GM12878 (cell line): ENCODE measurements around the gene NR6A1. TPM values are rescaled to one million over a fixed set of nuclear protein-coding genes. Genes with fewer than 3 reads are reported as not detected.

Experiments
- ATAC-seq: fragments of 200-7000 bp; cut with Tn5 transposase; 3 replicates; pipeline ENCODE4 v1.9.1; 2020; ENCODE audit warnings: mild to moderate bottlenecking, moderate library complexity
- BruUV-seq: library from RNA; stranded (reverse); fragments of 400-500 nt; replicated peaks from 2 replicates; lab custom pipeline; 2021; lab: Mats Ljungman, UMichigan
- CTCF ChIA-PET: fragments of 300-600 bp; sonication (Branson Sonifier 250); formaldehyde crosslinking; extraction: SDS; loops from one replicate; lab custom pipeline; 2021; ENCODE audit warnings: inconsistent platforms; lab: Yijun Ruan, JAX
- POLR2A ChIA-PET: fragments of 350-600 bp; formaldehyde crosslinking; extraction: SDS; loops from one replicate; lab custom pipeline; 2021; ENCODE audit warnings: inconsistent platforms; lab: Charles Lee
- RAD21 ChIA-PET: fragments of 300-600 bp; sonication (Branson Sonifier 250); formaldehyde crosslinking; loops from one replicate; lab custom pipeline; 2023; ENCODE audit warnings: antibody characterized with exemption; ENCODE audit not compliant: unreplicated experiment; lab: Charles Lee
- SMC1A ChIA-PET: fragments of 300-600 bp; sonication (Branson Sonifier 250); formaldehyde crosslinking; loops from one replicate; lab custom pipeline; 2023; ENCODE audit not compliant: unreplicated experiment, uncharacterized antibody; lab: Charles Lee
- DNase-seq: peaks from one replicate; pipeline ENCODE4 v3.0.0-alpha.2; 2011; ENCODE audit warnings: low read depth, low spot score
- FAIRE-seq: peaks from 3 replicates; lab custom pipeline; 2011; peaks lifted over from hg19 to GRCh38; lab: Jason Lieb, UNC
- H2AFZ ChIP-seq: 2 replicates; pipeline ENCODE4 v1.6.0; 2011; ENCODE audit warnings: low read depth, low read length, control low read depth; ENCODE audit not compliant: control insufficient read depth
- H3K27ac ChIP-seq: 2 replicates; pipeline ENCODE4 v1.5.1; 2011; ENCODE audit warnings: control low read depth; ENCODE audit not compliant: control insufficient read depth, insufficient read depth
- H3K27me3 ChIP-seq, 2 experiments: replicated peaks in 1 of 2; 2 replicates each; pipeline versions ENCODE4 v1.6.0 to v1.6.1; 2011; ENCODE audit warnings: low read length in 1 of 2; ENCODE audit not compliant: control insufficient read depth in 2 of 2, insufficient read depth in 2 of 2
- H3K36me3 ChIP-seq, 2 experiments: 2 replicates each; pipeline ENCODE4 v1.5.1; 2011; ENCODE audit warnings: low read length in 1 of 2; ENCODE audit not compliant: control insufficient read depth in 2 of 2, insufficient read depth in 2 of 2
- H3K4me1 ChIP-seq: 2 replicates; pipeline ENCODE4 v1.6.1; 2011; ENCODE audit warnings: mild to moderate bottlenecking, low read length, moderate library complexity, mixed read lengths; ENCODE audit not compliant: control insufficient read depth, insufficient read depth
- H3K4me2 ChIP-seq: 2 replicates; pipeline ENCODE4 v1.6.0; 2011; ENCODE audit warnings: control low read depth; ENCODE audit not compliant: control insufficient read depth, insufficient read depth
- H3K4me3 ChIP-seq: fragments of 200-600 bp; sonication (generic); 2 replicates; pipeline ENCODE4 v1.5.1; 2016
- H3K79me2 ChIP-seq: 2 replicates; pipeline ENCODE4 v1.6.0; 2011; ENCODE audit warnings: low read length; ENCODE audit not compliant: control insufficient read depth, insufficient read depth
- H3K9ac ChIP-seq: 2 replicates; pipeline ENCODE4 v1.8.0; 2011; ENCODE audit warnings: low read length, control low read depth, mixed read lengths; ENCODE audit not compliant: control insufficient read depth, insufficient read depth
- H3K9me3 ChIP-seq: replicated peaks from 3 replicates; pipeline ENCODE4 v1.5.1; 2011; ENCODE audit warnings: mild to moderate bottlenecking, low read length; ENCODE audit not compliant: control insufficient read depth, insufficient read depth
- H4K20me1 ChIP-seq: 2 replicates; pipeline ENCODE4 v1.6.0; 2011; ENCODE audit not compliant: control insufficient read depth, insufficient read depth
- BCL11A ChIP-seq: IDR thresholded peaks from 2 replicates; pipeline ENCODE4 v1.6.1; 2011; ENCODE audit warnings: low read depth, low read length
- IRF4 ChIP-seq: IDR thresholded peaks from 2 replicates; pipeline ENCODE4 v1.6.1; 2011; ENCODE audit warnings: low read depth, low read length
- JUND ChIP-seq: IDR thresholded peaks from 2 replicates; pipeline ENCODE4 v1.6.1; 2012; ENCODE audit warnings: low read depth, mild to moderate bottlenecking, low read length, improper control_type of control experiment, moderate library complexity
- LARP7 ChIP-seq: fragments of 450-650 bp; IDR thresholded peaks from 2 replicates; pipeline ENCODE4 v1.6.1; 2017; ENCODE audit warnings: mild to moderate bottlenecking
- MXI1 ChIP-seq: fragments of 150-350 bp; IDR thresholded peaks from 2 replicates; pipeline ENCODE4 v1.6.1; 2011; ENCODE audit warnings: low read depth, mild to moderate bottlenecking, inconsistent platforms, low read length, improper control_type of control experiment
- NR2C2 ChIP-seq: IDR thresholded peaks from 2 replicates; pipeline ENCODE4 v1.6.1; 2011; ENCODE audit warnings: borderline replicate concordance, low read depth; ENCODE audit not compliant: control insufficient read depth, insufficient read length
- NR2F1 ChIP-seq: fragments of 450-650 bp; conservative IDR thresholded peaks from 2 replicates; pipeline ENCODE4 v1.6.1; 2017; ENCODE audit warnings: mild to moderate bottlenecking
- SIN3A ChIP-seq: IDR thresholded peaks from 2 replicates; pipeline ENCODE4 v1.6.1; 2012; ENCODE audit warnings: low read depth, low read length, improper control_type of control experiment
- STAT1 ChIP-seq: fragments of 450-650 bp; conservative IDR thresholded peaks from 2 replicates; pipeline ENCODE4 v1.6.1; 2014; ENCODE audit warnings: antibody characterized with exemption, mild to moderate bottlenecking
- YY1 ChIP-seq: IDR thresholded peaks from 2 replicates; pipeline ENCODE4 v1.6.1; 2011; ENCODE audit warnings: low read depth, mild to moderate bottlenecking, low read length
- ZSCAN29 ChIP-seq: fragments of 450-650 bp; IDR thresholded peaks from 2 replicates; pipeline ENCODE4 v1.6.1; 2017; ENCODE audit warnings: mild to moderate bottlenecking, moderate library complexity
- WGBS: methylation state at CpG from one replicate; pipeline ENCODE4 v1.1.6; 2016; ENCODE audit warnings: low lambda C conversion rate; ENCODE audit not compliant: insufficient replicate concordance, insufficient coverage; ENCODE audit errors: missing lambda C conversion rate; 5-methylcytosine and 5-hydroxymethylcytosine counted together
- in situ Hi-C: fragments of 300-500 bp; cut with MboI; formaldehyde crosslinking; loops from 9 replicates; pipeline ENCODE4 v1.14.3; 2018; ENCODE audit warnings: mixed read lengths
- intact Hi-C: fragments of 100-400 bp; cut with micrococcal nuclease; formaldehyde crosslinking; loops from one replicate; pipeline ENCODE4 v1.14.2; 2022; ENCODE audit not compliant: unreplicated experiment
- polyA plus RNA-seq, 11 experiments: library from polyadenylated mRNA; depleted of rRNA in 4 of 11; unstranded in 6 of 11; stranded (reverse) in 5 of 11; fragments of >200 nt; fragmentation: Nextera tagmentation in 4 of 11; fragmentation: Illumina TruSeq in 1 of 11; extraction: Ambion mirVana in 4 of 11; extraction: Trizol in 1 of 11; gene quantifications; 1 replicate in 1 of 11; 2 replicates in 10 of 11; pipeline versions ENCODE4 v1.2.1 to v1.2.3, GENCODE V29; 2011 to 2016; ENCODE audit warnings: inconsistent platforms in 2 of 11, missing spikeins in 2 of 11, low read depth in 1 of 11
- total RNA-seq, 4 experiments: library from RNA; depleted of rRNA in 3 of 4; stranded (reverse); fragments of >200 nt in 3 of 4; fragmentation: Illumina TruSeq in 1 of 4; extraction: Trizol in 1 of 4; gene quantifications; 2 replicates each; pipeline versions ENCODE4 v1.2.1 to v1.2.3, GENCODE V29; 2013 to 2021
- TF ChIP-seq, protein P1 (sequence below): IDR thresholded peaks from 2 replicates; pipeline ENCODE4 v1.6.1; 2011; ENCODE audit warnings: borderline replicate concordance, low read depth, mild to moderate bottlenecking, moderate library complexity, low read length; ENCODE audit not compliant: insufficient read depth, poor library complexity, severe bottlenecking
- TF ChIP-seq, protein P2 (sequence below): fragments of 150-350 bp; IDR thresholded peaks from 2 replicates; pipeline ENCODE4 v1.6.1; 2016; ENCODE audit warnings: low read depth, low read length
- TF ChIP-seq, protein P3 (sequence below): fragments of 450-650 bp; IDR thresholded peaks from 2 replicates; pipeline ENCODE4 v1.6.1; 2017; ENCODE audit warnings: mild to moderate bottlenecking, low read depth, inconsistent platforms; ENCODE audit not compliant: poor library complexity, severe bottlenecking
- TF ChIP-seq, protein P4 (sequence below): fragments of 450-650 bp; IDR thresholded peaks from 2 replicates; pipeline ENCODE4 v1.6.1; 2016; ENCODE audit warnings: mild to moderate bottlenecking, moderate library complexity, borderline replicate concordance

Gene NR6A1
- total and polyA plus RNA-seq, 10 of the 15 experiments (the other 5 are each of a cell fraction or from before 2014, with no cell fraction given) = 1.2 to 9.2 (median 4.6) TPM

DNA sequence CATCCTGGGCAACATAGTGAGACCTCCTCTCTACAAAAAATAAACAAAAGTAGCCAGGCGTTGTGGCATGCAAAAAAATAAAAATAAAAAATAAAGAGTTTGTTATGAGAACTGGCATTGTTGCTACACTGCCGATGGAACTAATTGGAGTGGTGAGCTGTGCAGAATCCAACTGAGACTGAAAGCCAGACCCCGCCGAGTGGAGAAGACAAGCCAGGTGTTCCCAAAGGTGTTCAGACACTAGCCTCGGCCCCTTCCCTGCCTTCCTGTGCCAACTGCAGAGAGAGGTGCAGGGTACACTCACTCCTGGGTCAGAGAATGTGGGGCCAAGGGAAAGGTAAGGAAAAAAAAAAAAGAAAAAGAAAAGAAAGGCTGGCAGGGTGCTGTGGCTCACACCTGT is 44.5 kb upstream of the NR6A1 start:
- Histone ChIP-seq H3K4me2 (no peak overlapping the region), H3K27me3 (no peaks in the 10 kb centered on the region), H3K79me2 (no peaks in the 10 kb centered on the region), H4K20me1 (no peaks in the 10 kb centered on the region), H2AFZ (no peak overlapping the region), H3K9ac (no peak overlapping the region), H3K27ac (no peak overlapping the region), H3K4me3 (no peak overlapping the region), H3K4me1 (peaks cover 7% of the 10 kb centered on the region), H3K36me3 (no peaks in the 10 kb centered on the region), H3K9me3 (no peaks in the 10 kb centered on the region)
- ATAC-seq (no peak), FAIRE-seq (no peak), DNase-seq (no peak)
- BruUV-seq = no TSS peak
- ChIA-PET RAD21 (no interaction called here), POLR2A (no interaction called here), SMC1A (no interaction called here), CTCF (no interaction called here)
- in situ Hi-C loops (no loop called here), intact Hi-C loops (no loop called here)
- 94% methylated on average over 5 of the region's 5 CpGs for whole genome bisulfite sequencing
- TF ChIP-seq ZSCAN29 = no peak
- no peak for TF ChIP-seq STAT1
- no peak for TF ChIP-seq LARP7
- no peak for TF ChIP-seq YY1
- TF ChIP-seq, protein P1, sequence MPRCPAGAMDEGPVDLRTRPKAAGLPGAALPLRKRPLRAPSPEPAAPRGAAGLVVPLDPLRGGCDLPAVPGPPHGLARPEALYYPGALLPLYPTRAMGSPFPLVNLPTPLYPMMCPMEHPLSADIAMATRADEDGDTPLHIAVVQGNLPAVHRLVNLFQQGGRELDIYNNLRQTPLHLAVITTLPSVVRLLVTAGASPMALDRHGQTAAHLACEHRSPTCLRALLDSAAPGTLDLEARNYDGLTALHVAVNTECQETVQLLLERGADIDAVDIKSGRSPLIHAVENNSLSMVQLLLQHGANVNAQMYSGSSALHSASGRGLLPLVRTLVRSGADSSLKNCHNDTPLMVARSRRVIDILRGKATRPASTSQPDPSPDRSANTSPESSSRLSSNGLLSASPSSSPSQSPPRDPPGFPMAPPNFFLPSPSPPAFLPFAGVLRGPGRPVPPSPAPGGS = no peak
- no peak for TF ChIP-seq SIN3A
- TF ChIP-seq, protein P2, sequence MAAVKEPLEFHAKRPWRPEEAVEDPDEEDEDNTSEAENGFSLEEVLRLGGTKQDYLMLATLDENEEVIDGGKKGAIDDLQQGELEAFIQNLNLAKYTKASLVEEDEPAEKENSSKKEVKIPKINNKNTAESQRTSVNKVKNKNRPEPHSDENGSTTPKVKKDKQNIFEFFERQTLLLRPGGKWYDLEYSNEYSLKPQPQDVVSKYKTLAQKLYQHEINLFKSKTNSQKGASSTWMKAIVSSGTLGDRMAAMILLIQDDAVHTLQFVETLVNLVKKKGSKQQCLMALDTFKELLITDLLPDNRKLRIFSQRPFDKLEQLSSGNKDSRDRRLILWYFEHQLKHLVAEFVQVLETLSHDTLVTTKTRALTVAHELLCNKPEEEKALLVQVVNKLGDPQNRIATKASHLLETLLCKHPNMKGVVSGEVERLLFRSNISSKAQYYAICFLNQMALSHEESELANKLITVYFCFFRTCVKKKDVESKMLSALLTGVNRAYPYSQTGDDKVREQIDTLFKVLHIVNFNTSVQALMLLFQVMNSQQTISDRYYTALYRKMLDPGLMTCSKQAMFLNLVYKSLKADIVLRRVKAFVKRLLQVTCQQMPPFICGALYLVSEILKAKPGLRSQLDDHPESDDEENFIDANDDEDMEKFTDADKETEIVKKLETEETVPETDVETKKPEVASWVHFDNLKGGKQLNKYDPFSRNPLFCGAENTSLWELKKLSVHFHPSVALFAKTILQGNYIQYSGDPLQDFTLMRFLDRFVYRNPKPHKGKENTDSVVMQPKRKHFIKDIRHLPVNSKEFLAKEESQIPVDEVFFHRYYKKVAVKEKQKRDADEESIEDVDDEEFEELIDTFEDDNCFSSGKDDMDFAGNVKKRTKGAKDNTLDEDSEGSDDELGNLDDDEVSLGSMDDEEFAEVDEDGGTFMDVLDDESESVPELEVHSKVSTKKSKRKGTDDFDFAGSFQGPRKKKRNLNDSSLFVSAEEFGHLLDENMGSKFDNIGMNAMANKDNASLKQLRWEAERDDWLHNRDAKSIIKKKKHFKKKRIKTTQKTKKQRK = no peak
- TF ChIP-seq, protein P3, sequence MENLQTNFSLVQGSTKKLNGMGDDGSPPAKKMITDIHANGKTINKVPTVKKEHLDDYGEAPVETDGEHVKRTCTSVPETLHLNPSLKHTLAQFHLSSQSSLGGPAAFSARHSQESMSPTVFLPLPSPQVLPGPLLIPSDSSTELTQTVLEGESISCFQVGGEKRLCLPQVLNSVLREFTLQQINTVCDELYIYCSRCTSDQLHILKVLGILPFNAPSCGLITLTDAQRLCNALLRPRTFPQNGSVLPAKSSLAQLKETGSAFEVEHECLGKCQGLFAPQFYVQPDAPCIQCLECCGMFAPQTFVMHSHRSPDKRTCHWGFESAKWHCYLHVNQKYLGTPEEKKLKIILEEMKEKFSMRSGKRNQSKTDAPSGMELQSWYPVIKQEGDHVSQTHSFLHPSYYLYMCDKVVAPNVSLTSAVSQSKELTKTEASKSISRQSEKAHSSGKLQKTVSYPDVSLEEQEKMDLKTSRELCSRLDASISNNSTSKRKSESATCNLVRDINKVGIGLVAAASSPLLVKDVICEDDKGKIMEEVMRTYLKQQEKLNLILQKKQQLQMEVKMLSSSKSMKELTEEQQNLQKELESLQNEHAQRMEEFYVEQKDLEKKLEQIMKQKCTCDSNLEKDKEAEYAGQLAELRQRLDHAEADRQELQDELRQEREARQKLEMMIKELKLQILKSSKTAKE = no peak
- TF ChIP-seq NR2C2 = no peak
- no peak for TF ChIP-seq MXI1
- TF ChIP-seq, protein P4, sequence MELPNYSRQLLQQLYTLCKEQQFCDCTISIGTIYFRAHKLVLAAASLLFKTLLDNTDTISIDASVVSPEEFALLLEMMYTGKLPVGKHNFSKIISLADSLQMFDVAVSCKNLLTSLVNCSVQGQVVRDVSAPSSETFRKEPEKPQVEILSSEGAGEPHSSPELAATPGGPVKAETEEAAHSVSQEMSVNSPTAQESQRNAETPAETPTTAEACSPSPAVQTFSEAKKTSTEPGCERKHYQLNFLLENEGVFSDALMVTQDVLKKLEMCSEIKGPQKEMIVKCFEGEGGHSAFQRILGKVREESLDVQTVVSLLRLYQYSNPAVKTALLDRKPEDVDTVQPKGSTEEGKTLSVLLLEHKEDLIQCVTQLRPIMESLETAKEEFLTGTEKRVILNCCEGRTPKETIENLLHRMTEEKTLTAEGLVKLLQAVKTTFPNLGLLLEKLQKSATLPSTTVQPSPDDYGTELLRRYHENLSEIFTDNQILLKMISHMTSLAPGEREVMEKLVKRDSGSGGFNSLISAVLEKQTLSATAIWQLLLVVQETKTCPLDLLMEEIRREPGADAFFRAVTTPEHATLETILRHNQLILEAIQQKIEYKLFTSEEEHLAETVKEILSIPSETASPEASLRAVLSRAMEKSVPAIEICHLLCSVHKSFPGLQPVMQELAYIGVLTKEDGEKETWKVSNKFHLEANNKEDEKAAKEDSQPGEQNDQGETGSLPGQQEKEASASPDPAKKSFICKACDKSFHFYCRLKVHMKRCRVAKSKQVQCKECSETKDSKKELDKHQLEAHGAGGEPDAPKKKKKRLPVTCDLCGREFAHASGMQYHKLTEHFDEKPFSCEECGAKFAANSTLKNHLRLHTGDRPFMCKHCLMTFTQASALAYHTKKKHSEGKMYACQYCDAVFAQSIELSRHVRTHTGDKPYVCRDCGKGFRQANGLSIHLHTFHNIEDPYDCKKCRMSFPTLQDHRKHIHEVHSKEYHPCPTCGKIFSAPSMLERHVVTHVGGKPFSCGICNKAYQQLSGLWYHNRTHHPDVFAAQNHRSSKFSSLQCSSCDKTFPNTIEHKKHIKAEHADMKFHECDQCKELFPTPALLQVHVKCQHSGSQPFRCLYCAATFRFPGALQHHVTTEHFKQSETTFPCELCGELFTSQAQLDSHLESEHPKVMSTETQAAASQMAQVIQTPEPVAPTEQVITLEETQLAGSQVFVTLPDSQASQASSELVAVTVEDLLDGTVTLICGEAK = no peak
- TF ChIP-seq JUND = no peak
- no peak for TF ChIP-seq NR2F1
- no peak for TF ChIP-seq IRF4
- no peak for TF ChIP-seq BCL11A
